T-helper 17 cell (primary cell): ENCODE measurements around the gene SH3GLB2. TPM values are rescaled to one million over a fixed set of nuclear protein-coding genes. Genes with fewer than 3 reads are reported as not detected.

Experiments used
- ATAC-seq: fragments of 150-1000 bp; cut with Tn5 transposase; 2 replicates; pipeline ENCODE4 v1.10.0; 2021; ENCODE audit warnings: mild to moderate bottlenecking, moderate library complexity
- DNase-seq, 3 donors: peaks; one replicate each; pipeline versions ENCODE4 v3.0.0 to v3.0.0-alpha.2; 2020 to 2021
- H3K9me3 ChIP-seq: one replicate; pipeline ENCODE4 v1.7.0; 2013; ENCODE audit warnings: low read length, mild to moderate bottlenecking; ENCODE audit not compliant: control insufficient read depth, poor library complexity, severe bottlenecking
- H3K27ac Mint-ChIP-seq: one replicate; pipeline ENCODE4 v1.8.0; 2022; ENCODE audit warnings: mild to moderate bottlenecking, moderate library complexity, mixed read lengths
- H3K27me3 Mint-ChIP-seq: one replicate; pipeline ENCODE4 v1.8.0; 2022; ENCODE audit warnings: mixed read lengths
- H3K36me3 Mint-ChIP-seq: one replicate; pipeline ENCODE4 v1.8.0; 2022; ENCODE audit warnings: low read depth, mixed read lengths
- H3K4me1 Mint-ChIP-seq: one replicate; pipeline ENCODE4 v1.8.0; 2022; ENCODE audit warnings: mild to moderate bottlenecking, mixed read lengths
- H3K4me3 Mint-ChIP-seq: one replicate; pipeline ENCODE4 v1.8.0; 2022; ENCODE audit warnings: mild to moderate bottlenecking, moderate library complexity, mixed read lengths
- total RNA-seq, 4 donors: library from RNA in 2 of 4; stranded (reverse) in 2 of 4; gene quantifications; one replicate each; pipeline ENCODE4 v1.2.3 and lab custom pipeline; 2022 to 2026

Gene SH3GLB2
- total RNA-seq, 2 donors from 2014 or later, result 82.2 to 87.1 TPM

DNA sequence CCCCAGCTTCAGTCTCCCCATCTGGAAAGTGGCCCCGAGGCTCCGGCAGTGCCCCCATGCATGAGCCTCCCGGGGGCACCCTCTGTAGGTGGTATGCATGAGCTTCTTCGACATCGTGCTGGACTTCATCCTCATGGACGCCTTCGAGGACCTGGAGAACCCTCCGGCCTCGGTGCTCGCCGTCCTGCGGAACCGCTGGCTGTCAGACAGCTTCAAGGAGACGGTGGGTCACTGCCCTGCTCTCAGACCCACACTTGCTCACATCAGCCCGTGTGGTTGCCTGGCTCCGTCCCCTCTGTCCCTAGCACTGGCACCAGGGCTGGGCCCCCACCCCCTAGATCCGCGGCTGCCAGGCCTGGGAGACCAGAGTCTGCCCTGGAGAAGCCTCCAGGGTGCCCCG is 40.0 kb upstream of the SH3GLB2 start:
- DNase-seq (no peak), ATAC-seq (no peak)
- H3K9me3 ChIP-seq, result no peaks in the 10 kb centered on the region
- Mint-ChIP-seq H3K27ac (peak overlapping the region; percentile 76), H3K27me3 (no peaks in the 10 kb centered on the region), H3K36me3 (peaks cover 3% of the 10 kb centered on the region), H3K4me1 (peaks cover 21% of the 10 kb centered on the region), H3K4me3 (no peak overlapping the region)

DNA sequence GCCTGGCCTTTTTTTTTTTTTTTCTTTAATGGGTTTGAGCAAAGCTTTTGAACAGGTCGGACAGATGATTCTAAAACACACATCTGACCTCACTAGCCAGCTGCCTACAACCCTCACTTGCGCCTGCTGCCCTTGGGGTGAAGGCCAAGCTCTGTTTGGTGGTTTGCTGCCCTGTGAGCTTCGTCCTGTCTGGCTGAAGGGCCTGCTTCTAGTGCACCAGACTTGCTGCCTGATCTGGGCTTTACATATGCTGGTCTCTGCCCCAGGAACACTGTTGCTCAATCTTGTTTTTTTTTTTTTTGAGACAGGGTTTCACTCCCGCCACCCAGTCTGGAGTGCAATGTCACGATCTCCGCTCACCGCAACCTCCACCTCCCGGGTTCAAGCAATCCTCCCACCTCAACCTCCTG is 36.4 kb upstream of the SH3GLB2 start:
- H3K36me3 Mint-ChIP-seq, result peaks cover 3% of the 10 kb centered on the region
- no peak for ATAC-seq
- DNase-seq, result no peak
- no peaks in the 10 kb centered on the region for H3K9me3 ChIP-seq
- peak overlapping the region; percentile 62 for H3K27ac Mint-ChIP-seq
- H3K27me3 Mint-ChIP-seq, result no peaks in the 10 kb centered on the region
- H3K4me3 Mint-ChIP-seq, result no peak overlapping the region
- H3K4me1 Mint-ChIP-seq, result peaks cover 9% of the 10 kb centered on the region

DNA sequence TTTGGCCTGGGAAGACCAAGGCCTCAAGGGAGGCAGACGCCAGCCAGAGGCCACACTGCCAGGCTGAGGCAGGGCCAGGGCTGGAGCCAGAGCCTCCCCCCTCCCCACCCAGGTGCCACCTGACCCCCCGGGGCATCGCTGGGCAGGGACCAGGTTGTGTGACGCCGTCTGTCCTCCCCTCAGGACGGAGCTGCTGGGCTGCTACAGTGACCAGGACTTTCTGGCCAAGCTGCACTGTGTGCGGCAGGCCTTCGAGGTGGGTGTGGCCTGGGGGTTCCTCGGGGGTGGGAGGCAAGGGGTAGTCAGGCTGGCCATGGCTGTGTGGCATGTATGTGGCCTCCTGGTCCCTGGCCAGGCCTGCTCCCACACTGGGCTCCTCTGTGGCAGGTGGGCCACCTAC is 34.9 kb upstream of the SH3GLB2 start:
- H3K4me3 Mint-ChIP-seq, result no peak overlapping the region
- no peaks in the 10 kb centered on the region for H3K4me1 Mint-ChIP-seq
- H3K27me3 Mint-ChIP-seq, result no peaks in the 10 kb centered on the region
- H3K27ac Mint-ChIP-seq, result no peak overlapping the region
- H3K36me3 Mint-ChIP-seq, result peaks cover 3% of the 10 kb centered on the region
- DNase-seq, result no peak
- ATAC-seq, result no peak
- H3K9me3 ChIP-seq, result no peaks in the 10 kb centered on the region

DNA sequence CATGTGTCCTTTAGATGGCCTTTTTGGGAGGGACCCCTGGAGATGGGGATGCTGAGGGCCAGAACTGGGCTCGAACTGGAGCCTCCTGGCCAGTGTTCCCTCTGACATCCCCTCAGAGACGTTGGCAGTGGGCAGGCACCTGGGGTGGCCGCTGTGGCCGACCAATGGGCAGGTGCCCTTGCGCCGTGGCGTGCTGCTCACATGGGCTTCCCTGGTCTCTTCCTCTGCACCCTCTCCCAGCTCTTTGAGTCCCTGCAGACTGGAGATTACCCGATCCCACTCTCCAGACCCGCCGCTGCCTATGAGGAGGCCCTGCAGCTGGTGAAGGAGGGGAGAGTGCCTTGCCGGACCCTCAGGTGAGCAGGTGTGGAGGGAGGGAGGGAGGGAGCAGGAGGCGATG is 32.9 kb upstream of the SH3GLB2 start:
- DNase-seq (no peak), ATAC-seq (no peak)
- H3K4me1 Mint-ChIP-seq, result no peaks in the 10 kb centered on the region
- H3K27me3 Mint-ChIP-seq, result no peaks in the 10 kb centered on the region
- no peaks in the 10 kb centered on the region for H3K9me3 ChIP-seq
- no peak overlapping the region for H3K27ac Mint-ChIP-seq
- peaks cover 3% of the 10 kb centered on the region for H3K36me3 Mint-ChIP-seq
- no peak overlapping the region for H3K4me3 Mint-ChIP-seq

DNA sequence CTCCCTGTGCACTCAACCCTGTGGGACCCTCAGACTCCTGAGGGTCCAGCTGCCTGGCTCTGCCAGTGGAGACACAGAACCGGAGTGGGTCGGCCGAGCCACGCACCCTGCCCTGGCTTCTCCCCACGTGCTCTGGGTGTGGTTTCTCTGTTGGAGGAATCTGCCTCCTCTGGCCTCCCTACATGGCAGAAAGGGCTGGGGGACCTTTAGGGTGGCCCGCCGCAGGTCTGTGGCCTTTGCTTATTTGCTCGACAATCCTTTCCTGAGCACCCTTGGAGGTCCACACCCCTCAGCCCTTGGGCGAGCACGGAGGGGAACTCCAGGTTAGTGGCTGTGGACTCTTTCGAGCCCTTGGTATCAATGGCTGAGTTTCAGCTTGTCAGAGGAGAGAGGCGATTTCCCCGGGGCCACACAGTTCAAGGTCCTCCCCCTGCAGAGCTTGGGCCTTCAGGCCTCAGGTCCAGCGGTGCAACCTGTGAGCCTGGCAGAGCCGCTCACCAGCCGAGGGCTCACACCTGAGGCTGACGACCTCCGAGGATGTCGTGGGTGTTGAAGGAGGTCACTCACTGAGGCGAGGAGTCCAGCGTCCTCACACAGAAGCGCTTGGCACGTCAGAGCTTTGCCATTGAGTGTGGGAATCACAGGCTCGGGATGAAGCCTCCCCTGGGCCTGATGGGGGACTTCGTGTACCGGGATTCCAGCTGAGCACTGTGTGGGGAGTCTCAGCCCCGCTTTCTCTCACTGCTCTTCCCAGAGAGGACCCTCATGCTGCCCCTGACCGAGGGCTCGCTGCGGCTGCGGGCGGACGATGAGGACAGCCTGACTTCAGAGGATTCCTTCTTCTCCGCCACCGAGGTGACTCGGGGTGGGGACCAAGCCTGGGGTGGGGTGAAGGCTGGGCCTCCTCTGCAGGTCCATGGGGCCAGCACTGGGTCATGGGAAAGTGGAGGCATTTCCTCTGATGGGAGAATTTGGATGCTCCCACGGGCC is 32.0 kb upstream of the SH3GLB2 start:
- Mint-ChIP-seq H3K27me3 (no peaks in the 10 kb centered on the region), H3K4me1 (no peaks in the 10 kb centered on the region), H3K27ac (no peak overlapping the region), H3K36me3 (no peaks in the 10 kb centered on the region), H3K4me3 (no peak overlapping the region)
- H3K9me3 ChIP-seq, result no peaks in the 10 kb centered on the region
- DNase-seq, result no peak
- no peak for ATAC-seq

DNA sequence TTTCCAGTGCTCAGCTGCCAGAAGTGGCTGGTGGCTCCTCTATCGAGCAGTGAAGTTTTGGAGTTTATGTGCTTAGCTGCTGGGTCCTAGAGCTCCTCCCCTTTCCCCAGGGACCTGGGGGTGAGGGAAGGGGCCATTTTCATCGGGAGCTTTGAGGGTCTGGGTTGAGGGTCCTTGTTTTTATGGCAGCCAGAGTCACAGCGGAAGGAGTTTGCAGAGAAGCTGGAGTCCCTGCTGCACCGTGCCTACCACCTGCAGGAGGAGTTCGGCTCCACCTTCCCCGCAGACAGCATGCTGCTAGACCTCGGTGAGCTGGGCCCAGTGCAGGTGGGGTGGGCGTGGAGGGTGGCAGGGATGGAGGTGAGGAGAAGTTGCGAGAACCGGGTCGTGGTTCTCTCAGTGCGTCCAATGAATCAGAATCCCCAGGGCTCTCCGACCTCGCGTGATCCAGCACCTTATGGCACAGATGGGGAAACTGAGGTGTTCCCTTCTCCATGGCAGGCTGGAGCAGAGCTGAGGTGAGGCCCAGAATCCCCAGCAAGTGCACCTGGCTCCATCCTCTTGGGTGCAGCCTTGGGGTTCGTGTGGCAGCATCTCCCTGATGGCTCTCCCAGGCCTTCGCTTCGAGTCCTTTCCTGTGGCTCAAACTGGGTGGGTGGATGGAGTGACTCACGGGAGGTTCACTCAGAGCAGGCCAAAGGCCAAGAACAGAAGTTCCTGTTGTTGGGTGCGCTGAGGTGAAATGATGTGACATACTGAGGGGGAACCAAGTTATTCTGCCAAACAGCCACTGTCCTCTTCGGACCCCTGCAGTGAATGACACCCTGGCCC is 31.0 kb upstream of the SH3GLB2 start:
- no peak overlapping the region for H3K27ac Mint-ChIP-seq
- H3K36me3 Mint-ChIP-seq, result peaks cover 4% of the 10 kb centered on the region
- H3K27me3 Mint-ChIP-seq, result no peaks in the 10 kb centered on the region
- no peak for ATAC-seq
- no peaks in the 10 kb centered on the region for H3K9me3 ChIP-seq
- DNase-seq, result no peak
- peaks cover 3% of the 10 kb centered on the region for H3K4me1 Mint-ChIP-seq
- H3K4me3 Mint-ChIP-seq, result no peak overlapping the region

DNA sequence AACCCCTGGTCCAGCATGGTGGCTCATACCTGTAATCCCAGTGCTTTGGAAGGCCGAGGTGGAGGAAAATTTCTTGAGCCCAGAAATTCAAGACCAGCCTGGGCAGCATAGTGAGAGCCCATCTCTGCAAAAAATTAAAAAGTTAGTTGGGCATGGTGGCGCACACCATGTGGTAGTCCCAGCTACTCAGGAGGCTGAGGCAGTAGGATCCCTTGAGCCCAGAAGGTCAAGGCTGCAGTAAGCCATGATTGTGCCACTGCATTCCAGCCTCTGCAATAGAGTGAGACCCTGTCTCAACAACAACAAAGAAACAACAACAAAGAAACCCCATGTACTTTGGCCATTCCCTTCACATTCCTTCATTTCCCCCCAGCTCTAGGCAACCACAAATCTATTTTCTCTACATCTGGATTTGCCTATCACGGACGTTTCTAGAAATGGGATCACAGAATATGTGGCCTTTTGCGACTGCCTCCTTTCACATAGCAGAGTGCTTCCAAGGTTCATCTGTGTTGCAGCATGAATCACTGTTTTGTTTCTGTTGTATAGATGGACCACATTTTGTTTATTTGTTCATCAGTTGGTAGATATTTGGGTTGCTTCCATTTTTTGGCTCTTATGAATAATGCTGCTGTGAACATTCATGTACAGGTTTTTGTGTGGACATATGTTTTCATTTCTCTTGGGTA is 26.2 kb upstream of the SH3GLB2 start:
- peaks cover 4% of the 10 kb centered on the region for H3K36me3 Mint-ChIP-seq
- H3K27me3 Mint-ChIP-seq, result no peaks in the 10 kb centered on the region
- H3K4me1 Mint-ChIP-seq, result peaks cover 3% of the 10 kb centered on the region
- DNase-seq, result no peak
- H3K9me3 ChIP-seq, result no peaks in the 10 kb centered on the region
- no peak overlapping the region for H3K4me3 Mint-ChIP-seq
- H3K27ac Mint-ChIP-seq, result no peak overlapping the region
- ATAC-seq, result no peak

DNA sequence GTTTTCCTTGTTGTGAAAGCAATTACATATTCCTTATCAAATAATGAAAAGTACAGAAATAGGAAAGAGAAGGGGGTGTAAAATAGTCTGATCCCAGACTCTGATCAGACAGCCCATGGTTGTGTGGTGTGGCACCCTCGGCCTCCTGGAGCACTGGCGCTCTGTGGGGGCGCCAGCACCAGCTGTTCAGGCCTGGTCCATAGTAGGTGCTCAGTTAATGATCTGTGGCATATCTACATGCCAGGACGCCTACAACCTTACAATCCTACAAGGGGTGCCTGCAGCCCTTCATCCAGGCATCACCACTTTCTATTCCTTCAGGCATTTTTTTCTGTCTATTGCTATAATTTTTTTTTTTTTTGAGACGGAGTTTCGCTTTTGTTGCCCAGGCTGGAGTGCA is 24.9 kb upstream of the SH3GLB2 start:
- no peak overlapping the region for H3K27ac Mint-ChIP-seq
- ATAC-seq (no peak), DNase-seq (no peak)
- H3K36me3 Mint-ChIP-seq, result peaks cover 4% of the 10 kb centered on the region
- no peaks in the 10 kb centered on the region for H3K27me3 Mint-ChIP-seq
- no peak overlapping the region for H3K4me3 Mint-ChIP-seq
- no peaks in the 10 kb centered on the region for H3K9me3 ChIP-seq
- H3K4me1 Mint-ChIP-seq, result peaks cover 3% of the 10 kb centered on the region

DNA sequence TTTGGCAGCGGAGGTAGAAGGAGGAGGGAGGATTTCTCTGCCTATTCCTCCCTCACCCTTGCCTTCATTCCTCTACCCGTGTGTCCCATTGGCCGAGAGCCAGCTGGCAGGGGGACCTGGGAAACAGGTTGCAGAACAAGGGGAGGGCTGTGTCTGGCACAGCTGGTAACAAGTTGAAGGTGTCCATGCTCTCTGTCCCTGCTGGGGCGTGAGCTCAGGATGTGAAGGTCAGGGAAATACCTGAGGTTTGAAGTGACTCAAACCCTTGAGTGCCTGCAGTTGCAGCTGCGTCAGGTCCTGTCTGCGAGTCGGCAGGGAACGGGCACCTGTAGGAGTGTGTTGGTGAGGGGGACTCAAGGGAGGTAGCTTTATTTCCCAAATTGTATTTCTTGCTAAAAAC is 24.5 kb upstream of the SH3GLB2 start:
- Mint-ChIP-seq H3K4me1 (peaks cover 3% of the 10 kb centered on the region), H3K27ac (no peak overlapping the region), H3K36me3 (peaks cover 4% of the 10 kb centered on the region), H3K27me3 (no peaks in the 10 kb centered on the region), H3K4me3 (no peak overlapping the region)
- no peaks in the 10 kb centered on the region for H3K9me3 ChIP-seq
- ATAC-seq, result no peak
- no peak for DNase-seq

DNA sequence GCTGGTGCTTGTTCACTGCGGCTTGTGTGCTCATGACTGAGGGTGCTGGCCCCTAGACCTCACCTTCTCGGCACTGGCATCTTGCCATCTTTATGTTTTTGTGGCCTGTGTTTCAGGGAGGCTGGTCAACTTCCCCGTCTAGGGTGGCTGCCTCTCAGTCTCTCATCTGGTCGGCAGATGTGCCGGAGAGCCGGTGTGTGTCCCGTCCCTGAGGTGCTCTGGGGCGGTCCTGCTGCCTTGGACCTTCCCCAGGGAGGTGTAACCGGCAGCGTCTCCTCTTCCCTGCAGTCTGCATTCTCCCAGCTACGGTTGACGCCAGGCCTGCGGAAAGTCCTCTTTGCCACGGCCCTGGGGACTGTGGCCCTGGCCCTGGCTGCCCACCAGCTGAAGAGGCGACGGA is 13.9 kb upstream of the SH3GLB2 start:
- DNase-seq, result no peak
- Mint-ChIP-seq H3K4me3 (no peak overlapping the region), H3K4me1 (peaks cover 11% of the 10 kb centered on the region), H3K36me3 (peaks cover 2% of the 10 kb centered on the region), H3K27me3 (no peaks in the 10 kb centered on the region), H3K27ac (no peak overlapping the region)
- no peaks in the 10 kb centered on the region for H3K9me3 ChIP-seq
- ATAC-seq, result no peak

DNA sequence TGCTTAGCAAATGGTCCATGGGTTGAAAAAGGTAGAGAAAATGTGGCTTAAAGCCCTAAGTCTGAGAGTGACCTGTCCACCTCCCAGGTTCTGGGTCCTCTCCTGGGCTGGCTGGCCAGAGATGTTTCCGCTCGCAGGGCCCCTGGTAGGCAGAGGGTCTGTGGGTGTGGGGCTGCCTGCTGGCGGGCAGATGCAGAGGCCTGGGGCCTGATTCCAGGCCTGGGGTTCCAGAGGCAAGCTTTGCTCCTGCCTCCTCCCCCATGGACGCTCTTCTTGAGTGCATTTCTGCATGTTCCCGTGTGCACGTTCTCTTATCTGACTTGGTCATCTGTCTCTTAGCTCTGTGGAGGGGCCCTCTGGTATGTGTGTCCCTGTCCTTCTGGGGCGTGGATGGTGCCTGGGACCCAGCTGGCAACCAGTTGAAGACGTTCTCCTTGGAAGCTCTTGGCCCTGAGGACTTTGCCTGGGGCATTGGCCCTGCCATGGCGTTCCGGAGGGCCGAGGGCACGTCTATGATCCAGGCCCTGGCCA is 12.0 kb upstream of the SH3GLB2 start:
- H3K4me3 Mint-ChIP-seq, result peak overlapping the region; percentile 47
- H3K27ac Mint-ChIP-seq, result no peak overlapping the region
- H3K4me1 Mint-ChIP-seq, result peaks cover 24% of the 10 kb centered on the region

DNA sequence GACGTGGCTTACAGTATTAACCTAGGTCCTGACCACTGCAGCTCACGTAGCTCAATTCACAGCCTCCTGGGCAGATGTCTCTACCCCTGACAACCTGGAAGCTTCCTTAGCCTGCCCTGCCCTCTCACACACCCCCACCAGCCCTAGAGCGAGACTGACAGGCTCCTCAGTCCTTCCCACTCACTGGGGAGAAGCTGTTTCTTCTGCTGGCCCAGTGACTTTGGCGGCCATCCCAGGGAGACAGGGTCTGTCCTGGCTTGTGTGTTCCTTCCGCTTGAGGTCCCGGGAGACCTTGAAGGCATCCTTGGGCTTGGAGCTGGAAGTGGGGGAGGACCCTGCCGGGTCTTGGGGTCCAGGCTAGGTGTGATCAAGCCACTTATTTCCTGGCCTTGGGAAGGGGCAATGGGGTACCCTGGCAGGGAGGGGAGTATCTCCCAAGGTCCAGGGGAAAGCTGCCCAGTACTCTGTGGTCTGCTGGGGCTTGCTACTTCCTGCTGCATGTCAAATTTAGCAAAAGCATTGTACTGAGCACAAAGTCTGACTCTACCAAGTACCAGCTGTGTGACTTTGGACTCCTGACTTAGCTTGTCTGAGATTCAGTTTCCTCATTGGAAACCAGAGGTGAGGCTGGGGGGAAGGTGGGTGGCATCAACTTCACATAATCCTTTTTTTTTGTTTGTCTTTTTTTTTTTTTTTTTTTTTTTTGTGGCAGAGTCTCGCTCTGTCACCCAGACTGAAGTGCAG is 10.2 kb upstream of the SH3GLB2 start:
- H3K4me1 Mint-ChIP-seq, result peaks cover 25% of the 10 kb centered on the region
- ATAC-seq (no peak), DNase-seq (no peak)
- peak overlapping the region; percentile 97 for H3K4me3 Mint-ChIP-seq
- H3K27me3 Mint-ChIP-seq, result no peaks in the 10 kb centered on the region
- H3K36me3 Mint-ChIP-seq, result no peaks in the 10 kb centered on the region
- H3K9me3 ChIP-seq, result no peaks in the 10 kb centered on the region
- no peak overlapping the region for H3K27ac Mint-ChIP-seq

More for the DNA sequence above, 12.0 kb upstream of the SH3GLB2 start:
- DNase-seq, result no peak
- H3K9me3 ChIP-seq, result no peaks in the 10 kb centered on the region
- Mint-ChIP-seq H3K36me3 (peaks cover 2% of the 10 kb centered on the region), H3K27me3 (no peaks in the 10 kb centered on the region)
- no peak for ATAC-seq
